ENCODE results near the gene FOXN1.
"Not testable (repeated sequence)": the region's sequence is repeated elsewhere in the genome, so short reads cannot be mapped to it uniquely, and the experiment has no call there.

FOXN1 gene

GRCh38 chr17:28500712-28501379, 5.3 kb upstream of the FOXN1 start:
- DNase-seq (ENCODE audit: low spot score) = no peak

GRCh38 chr17:28501421-28502284, 4.5 kb upstream of the FOXN1 start:
- no peak for DNase-seq (ENCODE audit: low spot score)

GRCh38 chr17:28503420-28503819, 2.7 kb upstream of the FOXN1 start:
- DNase-seq (ENCODE audit: low spot score) = no peak

- no peak for DNase-seq (ENCODE audit: low spot score)
Measured at GRCh38 chr17:28506763-28507487, 777 bp downstream of the FOXN1 start.

GRCh38 chr17:28507567-28508203, 1.5 kb downstream of the FOXN1 start:
- DNase-seq (ENCODE audit: low spot score) = no peak

GRCh38 chr17:28508211-28508724, 2.1 kb downstream of the FOXN1 start:
- DNase-seq (ENCODE audit: low spot score) = no peak

GRCh38 chr17:28509789-28510188, 3.6 kb downstream of the FOXN1 start:
- no peak for DNase-seq (ENCODE audit: low spot score)

GRCh38 chr17:28511858-28512461, 5.8 kb downstream of the FOXN1 start:
- DNase-seq (ENCODE audit: low spot score) = no peak

GRCh38 chr17:28513476-28513875, 7.3 kb downstream of the FOXN1 start:
- no peak for DNase-seq (ENCODE audit: low spot score)

GRCh38 chr17:28514561-28515002, 8.4 kb downstream of the FOXN1 start:
- DNase-seq (ENCODE audit: low spot score) = no peak

- DNase-seq (ENCODE audit: low spot score) = no peak
Measured at GRCh38 chr17:28515518-28515917, 9.4 kb downstream of the FOXN1 start.

- no peak for DNase-seq (ENCODE audit: low spot score)
Measured at GRCh38 chr17:28518132-28518531, 12.0 kb downstream of the FOXN1 start.

- no peak for DNase-seq (ENCODE audit: low spot score)
Measured at GRCh38 chr17:28518578-28518977, 12.4 kb downstream of the FOXN1 start.

- DNase-seq (ENCODE audit: low spot score) = no peak
Measured at GRCh38 chr17:28519236-28519635, 13.1 kb downstream of the FOXN1 start.

- DNase-seq (ENCODE audit: low spot score) = no peak
Measured at GRCh38 chr17:28520687-28521086, 14.5 kb downstream of the FOXN1 start.

- no peak for DNase-seq (ENCODE audit: low spot score)
Measured at GRCh38 chr17:28521311-28522085, 15.3 kb downstream of the FOXN1 start.

GRCh38 chr17:28522281-28522680, 16.1 kb downstream of the FOXN1 start:
- not testable (repeated sequence) for DNase-seq (ENCODE audit: low spot score)

GRCh38 chr17:28523186-28523585, 17.0 kb downstream of the FOXN1 start:
- no peak for DNase-seq (ENCODE audit: low spot score)

GRCh38 chr17:28523876-28524275, 17.7 kb downstream of the FOXN1 start:
- no peak for DNase-seq (ENCODE audit: low spot score)

GRCh38 chr17:28524476-28525424, 18.6 kb downstream of the FOXN1 start:
- no peak for DNase-seq (ENCODE audit: low spot score)
